H9 (cell line): ENCODE measurements around the gene GRIPAP1. TPM values are rescaled to one million over a fixed set of nuclear protein-coding genes. Genes with fewer than 3 reads are reported as not detected.

Source experiments
- DNase-seq: peaks from one replicate; pipeline ENCODE4 v3.0.0-alpha.2; 2017
- H2AFZ ChIP-seq: one replicate; pipeline ENCODE4 v1.6.1; 2013; ENCODE audit warnings: mild to moderate bottlenecking, low read length, control low read depth, moderate library complexity
- H2AK5ac ChIP-seq: 2 replicates; pipeline ENCODE4 v1.6.1; 2013; ENCODE audit warnings: low read length, control low read depth, mixed read lengths; ENCODE audit not compliant: insufficient read length
- H2BK120ac ChIP-seq: one replicate; pipeline ENCODE4 v1.6.1; 2013; ENCODE audit warnings: low read depth, mild to moderate bottlenecking, low read length, control low read depth, inconsistent platforms; ENCODE audit not compliant: poor library complexity, severe bottlenecking
- H2BK12ac ChIP-seq: 2 replicates; pipeline ENCODE4 v1.6.1; 2013; ENCODE audit warnings: low read length, control low read depth, mixed read lengths, low read depth; ENCODE audit not compliant: insufficient read length
- H2BK15ac ChIP-seq: 2 replicates; pipeline ENCODE4 v1.6.1; 2013; ENCODE audit warnings: low read depth, low read length, control low read depth
- H2BK20ac ChIP-seq: one replicate; pipeline ENCODE4 v1.6.1; 2013; ENCODE audit warnings: low read depth, mild to moderate bottlenecking, low read length, control low read depth, inconsistent platforms; ENCODE audit not compliant: poor library complexity, severe bottlenecking
- H2BK5ac ChIP-seq: 2 replicates; pipeline ENCODE4 v1.6.1; 2013; ENCODE audit warnings: low read length, control low read depth, mixed read lengths; ENCODE audit not compliant: insufficient read length
- H3K14ac ChIP-seq: 2 replicates; pipeline ENCODE4 v1.6.1; 2013; ENCODE audit warnings: low read length, control low read depth; ENCODE audit not compliant: insufficient read depth
- H3K18ac ChIP-seq: 2 replicates; pipeline ENCODE4 v1.6.1; 2013; ENCODE audit warnings: low read depth, mild to moderate bottlenecking, mixed read lengths, low read length, control low read depth; ENCODE audit not compliant: insufficient read length
- H3K23ac ChIP-seq: 2 replicates; pipeline ENCODE4 v1.6.1; 2013; ENCODE audit warnings: low read length, control low read depth, mixed read lengths, low read depth; ENCODE audit not compliant: insufficient read length
- H3K23me2 ChIP-seq: 2 replicates; pipeline ENCODE4 v1.6.1; 2013; ENCODE audit warnings: low read depth, mild to moderate bottlenecking, mixed read lengths, low read length, control low read depth; ENCODE audit not compliant: insufficient read length, poor library complexity, severe bottlenecking
- H3K27ac ChIP-seq: 2 replicates; pipeline ENCODE4 v1.5.1; 2013; ENCODE audit warnings: low read length, control low read depth, mixed read lengths, low read depth; ENCODE audit not compliant: insufficient read length
- H3K27me3 ChIP-seq: 2 replicates; pipeline ENCODE4 v1.6.1; 2013; ENCODE audit warnings: low read length, control low read depth, inconsistent platforms; ENCODE audit not compliant: insufficient read depth
- H3K4ac ChIP-seq: 2 replicates; pipeline ENCODE4 v1.6.1; 2013; ENCODE audit warnings: low read depth, mild to moderate bottlenecking, control low read depth, inconsistent platforms, low read length, moderate library complexity
- H3K4me1 ChIP-seq: 2 replicates; pipeline ENCODE4 v1.6.1; 2013; ENCODE audit warnings: low read length, control low read depth, inconsistent platforms; ENCODE audit not compliant: insufficient read depth
- H3K4me2 ChIP-seq: 2 replicates; pipeline ENCODE4 v1.6.1; 2013; ENCODE audit warnings: low read length, control low read depth, mixed read lengths; ENCODE audit not compliant: insufficient read length, insufficient read depth
- H3K56ac ChIP-seq: 2 replicates; pipeline ENCODE4 v1.6.1; 2013; ENCODE audit warnings: low read depth, mild to moderate bottlenecking, mixed read lengths, low read length, control low read depth; ENCODE audit not compliant: insufficient read length
- H3K79me1 ChIP-seq: 2 replicates; pipeline ENCODE4 v1.6.1; 2013; ENCODE audit warnings: low read depth, mild to moderate bottlenecking, moderate library complexity, low read length, control low read depth, inconsistent platforms; ENCODE audit not compliant: insufficient read depth, poor library complexity, severe bottlenecking
- H3K79me2 ChIP-seq: 2 replicates; pipeline ENCODE4 v1.6.1; 2013; ENCODE audit warnings: low read length, control low read depth, inconsistent platforms; ENCODE audit not compliant: insufficient read depth
- H3K9ac ChIP-seq: 2 replicates; pipeline ENCODE4 v1.6.1; 2013; ENCODE audit warnings: low read length, control low read depth, mixed read lengths; ENCODE audit not compliant: insufficient read length; ENCODE audit errors: extremely low read depth
- H3K9me3 ChIP-seq: one replicate; pipeline ENCODE4 v1.6.1; 2013; ENCODE audit warnings: low read depth, low read length, inconsistent platforms; ENCODE audit not compliant: control insufficient read depth
- H3T11ph ChIP-seq: one replicate; pipeline ENCODE4 v1.6.1; 2013; ENCODE audit warnings: mild to moderate bottlenecking, low read length, control low read depth, inconsistent platforms
- H4K20me1 ChIP-seq: one replicate; pipeline ENCODE4 v1.6.1; 2013; ENCODE audit not compliant: control insufficient read depth, insufficient read length, insufficient read depth
- H4K5ac ChIP-seq: 2 replicates; pipeline ENCODE4 v1.6.1; 2013; ENCODE audit warnings: low read depth, mild to moderate bottlenecking, mixed read lengths, low read length, control low read depth; ENCODE audit not compliant: insufficient read length
- H4K8ac ChIP-seq: replicated peaks from 2 replicates; pipeline ENCODE4 v1.6.1; 2013; ENCODE audit warnings: low read length, control low read depth, mixed read lengths, low read depth; ENCODE audit not compliant: insufficient read length
- H4K91ac ChIP-seq: 2 replicates; pipeline ENCODE4 v1.6.1; 2013; ENCODE audit warnings: low read depth, mild to moderate bottlenecking, moderate library complexity, mixed read lengths, low read length, control low read depth; ENCODE audit not compliant: insufficient read length
- H3K27ac Mint-ChIP-seq, 3 experiments: 2 replicates in 2 of 3; 3 replicates in 1 of 3; pipeline ENCODE4 v1.8.0; 2020 to 2021; ENCODE audit warnings: mixed read lengths in 3 of 3, mild to moderate bottlenecking in 1 of 3, moderate library complexity in 1 of 3
- H3K27me3 Mint-ChIP-seq: 2 replicates; pipeline ENCODE4 v1.8.0; 2021; ENCODE audit warnings: low read depth, mild to moderate bottlenecking, moderate library complexity, mixed read lengths
- H3K36me3 Mint-ChIP-seq, 3 experiments: 2 replicates in 2 of 3; 3 replicates in 1 of 3; pipeline ENCODE4 v1.8.0; 2020 to 2021; ENCODE audit warnings: low read depth in 3 of 3, mixed read lengths in 3 of 3; ENCODE audit not compliant: insufficient read depth in 1 of 3
- H3K4me1 Mint-ChIP-seq, 2 experiments: 2 replicates each; pipeline ENCODE4 v1.8.0; 2020; ENCODE audit warnings: mixed read lengths in 2 of 2
- H3K4me3 Mint-ChIP-seq, 2 experiments: 2 replicates in 1 of 2; 3 replicates in 1 of 2; pipeline ENCODE4 v1.8.0; 2020 to 2021; ENCODE audit warnings: mild to moderate bottlenecking in 2 of 2, mixed read lengths in 2 of 2, moderate library complexity in 1 of 2
- H3K9me3 Mint-ChIP-seq, 2 experiments: 2 replicates in 1 of 2; 3 replicates in 1 of 2; pipeline ENCODE4 v1.8.0; 2020; ENCODE audit warnings: mild to moderate bottlenecking in 2 of 2, mixed read lengths in 2 of 2, moderate library complexity in 1 of 2
- WGBS: extraction: QIAGEN DNeasy Blood & Tissue Kit; methylation state at CpG from one replicate; pipeline ENCODE4 v1.1.7; 2013; ENCODE audit warnings: missing lambda C conversion rate, low lambda C conversion rate, mixed read lengths; ENCODE audit not compliant: insufficient read length; ENCODE audit errors: extremely low coverage; 5-methylcytosine and 5-hydroxymethylcytosine counted together
- total RNA-seq: library from RNA; stranded (reverse); gene quantifications from 2 replicates; pipeline ENCODE4 v1.2.1, GENCODE V29; 2021
- TF ChIP-seq, protein P1 (sequence below): fragments of 200-600 bp; sonication (generic); conservative IDR thresholded peaks from 3 replicates; pipeline ENCODE4 v1.8.0; 2021; ENCODE audit warnings: antibody characterized with exemption, mild to moderate bottlenecking

The GRIPAP1 gene
- total RNA-seq, 1 experiment from 2014 or later = 71.8 TPM

DNA sequence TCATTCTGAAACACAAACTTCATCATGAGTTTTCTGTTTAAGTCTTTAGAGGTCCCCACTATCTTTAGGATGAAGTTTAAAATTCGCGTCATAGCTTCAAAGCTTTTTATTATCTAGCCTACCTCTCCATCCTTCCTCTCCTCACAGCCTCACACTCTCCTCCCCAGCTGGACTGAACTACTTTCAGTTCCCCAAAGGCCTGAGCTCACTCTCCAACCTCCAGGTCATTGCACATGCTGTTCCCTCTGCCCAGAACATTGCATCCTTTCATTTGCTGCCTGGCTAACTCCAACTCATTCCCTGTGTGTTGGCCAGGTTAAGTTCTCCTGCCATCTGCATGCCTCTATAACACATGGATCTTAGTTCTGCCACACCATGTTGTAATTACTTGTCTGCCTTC, 41.8 kb downstream of the GRIPAP1 start:
- Histone ChIP-seq H3K56ac (no peak overlapping the region), H2BK20ac (no peak overlapping the region), H2BK5ac (no peak overlapping the region), H4K8ac (no peak overlapping the region), H3K14ac (no peak overlapping the region), H3K18ac (no peak overlapping the region), H2AK5ac (no peak overlapping the region), H3T11ph (no peak overlapping the region), H3K79me1 (peaks cover 10% of the 10 kb centered on the region), H3K4ac (no peak overlapping the region), H2BK12ac (no peak overlapping the region), H3K27me3 (no peaks in the 10 kb centered on the region), H3K27ac (no peak overlapping the region), H3K4me1 (peaks cover 2% of the 10 kb centered on the region; the same call in 1 of the 2 replicates), H4K5ac (no peak overlapping the region), H3K23ac (no peak overlapping the region), H4K20me1 (peaks cover 3% of the 10 kb centered on the region), H3K4me2 (no peak overlapping the region), H3K9ac (no peak overlapping the region), H4K91ac (no peak overlapping the region), H2AFZ (no peak overlapping the region), H2BK15ac (no peak overlapping the region), H3K79me2 (peaks cover 8% of the 10 kb centered on the region; the same call in 1 of the 2 replicates), H2BK120ac (no peak overlapping the region), H3K9me3 (no peaks in the 10 kb centered on the region), H3K23me2 (peaks cover 6% of the 10 kb centered on the region)
- no peak for DNase-seq
- Mint-ChIP-seq H3K4me1 (peaks cover 0 to 16% of the 10 kb centered on the region in 2 experiments; a peak in 2 of 4 replicates), H3K27ac (no peak overlapping the region), H3K27me3 (peaks cover 1% of the 10 kb centered on the region), H3K4me3 (no peak overlapping the region), H3K9me3 (peaks cover 67 to 73% of the 10 kb centered on the region in 2 experiments), H3K36me3 (peaks cover 18 to 39% (median 24%) of the 10 kb centered on the region in 3 experiments; a peak in 6 of 7 replicates)
- no CpG with 5 or more reads among the region's 2 CpGs for WGBS
- TF ChIP-seq, protein P1, sequence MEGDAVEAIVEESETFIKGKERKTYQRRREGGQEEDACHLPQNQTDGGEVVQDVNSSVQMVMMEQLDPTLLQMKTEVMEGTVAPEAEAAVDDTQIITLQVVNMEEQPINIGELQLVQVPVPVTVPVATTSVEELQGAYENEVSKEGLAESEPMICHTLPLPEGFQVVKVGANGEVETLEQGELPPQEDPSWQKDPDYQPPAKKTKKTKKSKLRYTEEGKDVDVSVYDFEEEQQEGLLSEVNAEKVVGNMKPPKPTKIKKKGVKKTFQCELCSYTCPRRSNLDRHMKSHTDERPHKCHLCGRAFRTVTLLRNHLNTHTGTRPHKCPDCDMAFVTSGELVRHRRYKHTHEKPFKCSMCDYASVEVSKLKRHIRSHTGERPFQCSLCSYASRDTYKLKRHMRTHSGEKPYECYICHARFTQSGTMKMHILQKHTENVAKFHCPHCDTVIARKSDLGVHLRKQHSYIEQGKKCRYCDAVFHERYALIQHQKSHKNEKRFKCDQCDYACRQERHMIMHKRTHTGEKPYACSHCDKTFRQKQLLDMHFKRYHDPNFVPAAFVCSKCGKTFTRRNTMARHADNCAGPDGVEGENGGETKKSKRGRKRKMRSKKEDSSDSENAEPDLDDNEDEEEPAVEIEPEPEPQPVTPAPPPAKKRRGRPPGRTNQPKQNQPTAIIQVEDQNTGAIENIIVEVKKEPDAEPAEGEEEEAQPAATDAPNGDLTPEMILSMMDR = no peak
